PC-3 (cell line): Measurements from ENCODE around the gene HP1BP3.

Experiments
- CTCF ChIP-seq: fragments of 300-600 bp; sonication (generic); conservative IDR thresholded peaks from 2 replicates; pipeline ENCODE4 v1.5.1; 2017; ENCODE audit warnings: antibody characterized with exemption, low read depth, mild to moderate bottlenecking, low read length
- EZH2 ChIP-seq: fragments of 300-600 bp; sonication (generic); IDR thresholded peaks from one replicate; pipeline ENCODE4 v1.6.1; 2017; ENCODE audit warnings: antibody characterized with exemption, mild to moderate bottlenecking, low read length; ENCODE audit not compliant: unreplicated experiment
- EZH2phosphoT487 ChIP-seq: fragments of 300-600 bp; sonication (generic); IDR thresholded peaks from 2 replicates; pipeline ENCODE4 v1.6.1; 2018; ENCODE audit warnings: mild to moderate bottlenecking, antibody characterized with exemption, low read length, borderline replicate concordance

GRCh38 chr1:20704390-20705202 lies 82.5 kb downstream of the HP1BP3 start:
- TF ChIP-seq CTCF (no peak), EZH2 (no peak), EZH2phosphoT487 (no peak)
